ENCODE data around the gene RARA. TPM values are rescaled to one million over a fixed set of nuclear protein-coding genes. Genes with fewer than 3 reads are reported as not detected.

The RARA gene
- total RNA-seq, 6 experiments from 2014 or later = 17.7 to 41.9 (median 22.9) TPM

DNA sequence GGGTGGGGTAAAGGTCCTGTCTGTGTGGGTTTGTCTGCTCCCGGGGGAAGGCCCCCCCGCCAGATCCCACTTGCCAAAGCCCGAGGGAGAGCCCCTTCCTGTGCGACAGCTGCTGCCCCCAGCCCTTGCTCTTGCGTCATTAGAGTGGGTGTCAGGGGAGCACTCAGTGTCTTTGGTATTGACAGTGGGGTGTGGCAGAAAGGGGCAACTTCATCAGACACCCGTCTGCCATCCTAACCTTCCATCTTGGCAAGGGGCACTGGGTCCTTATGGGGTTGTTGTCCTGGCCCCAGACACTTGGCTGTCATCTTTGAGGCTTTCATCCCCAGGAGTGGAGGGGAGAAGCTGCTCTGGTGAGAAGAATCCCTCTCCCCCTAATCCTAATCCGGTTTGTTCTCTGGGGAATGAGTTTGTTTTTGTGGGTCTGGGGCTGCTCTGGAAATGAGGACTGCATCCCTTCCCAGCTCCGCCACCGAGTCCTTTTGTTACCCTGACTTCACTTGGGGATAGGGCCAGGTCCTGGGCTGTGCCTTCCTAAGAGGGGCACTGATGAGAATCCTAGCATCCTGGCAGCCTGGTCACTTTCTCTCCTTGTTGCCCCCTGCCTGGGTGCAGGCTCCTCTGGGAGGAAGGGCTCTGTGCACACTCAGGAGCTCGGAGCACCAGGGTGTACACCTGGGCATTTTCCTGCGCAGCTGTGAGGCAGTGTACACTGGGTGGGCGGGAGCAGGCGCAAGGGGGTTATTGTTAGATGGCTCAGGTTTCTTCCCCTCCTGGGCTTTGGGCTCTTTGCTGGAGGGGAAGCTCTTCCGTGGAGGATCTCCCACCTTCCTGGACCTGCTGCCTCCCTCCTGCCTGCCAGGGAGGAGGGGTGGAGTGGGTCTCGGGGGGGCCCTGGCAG lies 34.5 kb downstream of the RARA start:
- H3K36me3 ChIP-seq = no peaks in the 10 kb centered on the region
- intact Hi-C loops (cut with DNase I) = no loop called here
- WGBS (ENCODE audit: insufficient coverage, low coverage, low lambda C conversion rate, missing lambda C conversion rate) = 6% methylated on average over 8 of the region's 15 CpGs
- DNase-seq = no peak
- no peak for ATAC-seq
- peak overlapping the region; percentile 85 to 95 (median 92) for H3K4me3 ChIP-seq
- peak overlapping the region; percentile 83 to 97 (median 92) for H3K27ac ChIP-seq
- H3K4me1 ChIP-seq = peaks cover 0 to 68% (median 30%) of the 10 kb centered on the region in 4 donors
- H3K9me3 ChIP-seq = no peaks in the 10 kb centered on the region
- TF ChIP-seq, protein P1, sequence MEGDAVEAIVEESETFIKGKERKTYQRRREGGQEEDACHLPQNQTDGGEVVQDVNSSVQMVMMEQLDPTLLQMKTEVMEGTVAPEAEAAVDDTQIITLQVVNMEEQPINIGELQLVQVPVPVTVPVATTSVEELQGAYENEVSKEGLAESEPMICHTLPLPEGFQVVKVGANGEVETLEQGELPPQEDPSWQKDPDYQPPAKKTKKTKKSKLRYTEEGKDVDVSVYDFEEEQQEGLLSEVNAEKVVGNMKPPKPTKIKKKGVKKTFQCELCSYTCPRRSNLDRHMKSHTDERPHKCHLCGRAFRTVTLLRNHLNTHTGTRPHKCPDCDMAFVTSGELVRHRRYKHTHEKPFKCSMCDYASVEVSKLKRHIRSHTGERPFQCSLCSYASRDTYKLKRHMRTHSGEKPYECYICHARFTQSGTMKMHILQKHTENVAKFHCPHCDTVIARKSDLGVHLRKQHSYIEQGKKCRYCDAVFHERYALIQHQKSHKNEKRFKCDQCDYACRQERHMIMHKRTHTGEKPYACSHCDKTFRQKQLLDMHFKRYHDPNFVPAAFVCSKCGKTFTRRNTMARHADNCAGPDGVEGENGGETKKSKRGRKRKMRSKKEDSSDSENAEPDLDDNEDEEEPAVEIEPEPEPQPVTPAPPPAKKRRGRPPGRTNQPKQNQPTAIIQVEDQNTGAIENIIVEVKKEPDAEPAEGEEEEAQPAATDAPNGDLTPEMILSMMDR (IDR thresholded peaks at IDR 0.05) = no peak
- no peak for TF ChIP-seq POLR2A (IDR thresholded peaks at IDR 0.05)
- H3K27me3 ChIP-seq = no peaks in the 10 kb centered on the region

DNA sequence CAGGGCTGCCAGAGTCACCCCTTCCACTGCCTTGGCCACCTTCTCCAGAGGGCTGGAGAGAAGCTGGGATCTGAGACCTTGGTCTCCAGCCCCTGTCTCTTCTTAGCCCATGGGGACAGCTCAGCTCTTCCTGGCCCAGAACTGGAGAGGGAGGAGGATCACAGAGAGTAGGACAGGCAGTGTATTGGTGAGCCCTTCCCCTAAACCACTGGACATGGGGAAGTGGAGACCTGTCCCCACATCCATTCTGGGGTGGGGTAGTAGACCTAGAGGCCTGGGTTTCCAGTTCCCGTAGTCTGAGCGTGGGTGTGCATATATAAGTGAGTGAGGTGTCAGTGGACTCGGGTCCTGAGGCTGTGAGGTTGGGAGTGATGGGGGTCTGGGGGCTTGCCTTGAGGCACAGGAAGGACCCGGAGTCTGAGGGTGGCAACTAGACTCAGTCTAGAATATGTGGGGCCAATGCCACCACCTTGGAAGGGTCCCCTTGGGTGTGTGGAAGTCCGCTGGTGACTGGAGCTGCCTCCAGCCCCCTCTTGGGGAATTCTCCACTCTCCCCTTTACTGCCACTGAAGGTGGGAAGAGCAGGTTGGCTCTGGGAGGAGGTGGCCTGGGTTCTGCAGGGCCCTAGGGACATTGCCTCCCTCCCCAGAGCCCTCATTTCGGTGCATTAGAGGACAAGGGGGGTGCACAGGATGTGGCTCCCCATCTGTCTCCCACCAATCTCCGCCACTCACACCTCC lies 35.6 kb downstream of the RARA start:
- peaks cover 0 to 7% (median 3%) of the 10 kb centered on the region in 4 donors for H3K36me3 ChIP-seq
- WGBS (ENCODE audit: insufficient coverage, low coverage, low lambda C conversion rate, missing lambda C conversion rate) = 18% methylated on average over 6 of the region's 7 CpGs
- DNase-seq = peak in 1 of 3 donors; percentile 22

DNA sequence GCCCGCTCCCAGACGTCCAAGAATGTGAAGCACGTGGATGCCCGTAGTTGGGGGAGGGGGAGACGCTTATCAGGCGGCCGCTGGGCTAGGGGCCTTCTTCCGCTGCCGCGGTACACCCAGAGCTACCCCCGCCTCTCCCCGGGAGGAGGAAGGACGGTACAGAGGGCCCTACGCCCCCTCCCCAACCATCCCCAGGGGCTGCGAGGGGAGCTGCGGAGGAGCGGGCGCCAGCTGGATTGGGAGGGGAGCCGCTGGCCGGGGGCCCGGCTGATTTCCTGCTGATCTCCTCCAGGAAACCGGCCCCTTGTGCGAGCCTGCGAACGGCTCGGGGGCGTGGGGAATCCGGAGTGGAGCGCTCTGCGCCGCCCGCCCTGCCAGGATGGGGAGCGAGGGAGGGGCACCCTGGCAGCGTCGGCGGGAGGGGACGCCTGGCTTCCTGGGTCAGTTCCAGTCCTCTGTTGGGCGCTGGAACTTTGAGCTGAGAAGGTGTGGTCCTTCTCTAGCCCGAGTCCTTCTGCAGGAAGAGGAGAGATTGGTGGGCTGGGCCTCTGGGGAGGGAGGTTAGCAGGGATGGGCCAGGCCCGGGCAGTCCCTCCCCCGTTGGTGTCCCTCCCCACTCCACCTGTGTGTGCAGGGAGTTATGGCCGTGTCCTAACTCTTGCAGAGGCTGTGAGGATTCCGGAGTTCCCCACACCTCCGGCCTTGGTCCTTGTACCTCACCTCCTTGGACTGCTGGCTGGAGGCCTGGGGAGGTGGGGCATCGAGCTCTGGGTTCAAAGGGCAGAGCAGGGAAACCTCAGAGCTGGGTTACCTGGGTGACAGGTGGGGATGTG lies 36.4 kb downstream of the RARA start:
- no peaks in the 10 kb centered on the region for H3K9me3 ChIP-seq
- peaks cover 4 to 75% (median 35%) of the 10 kb centered on the region in 4 donors for H3K4me1 ChIP-seq
- peak; percentile 82 to 92 (median 90) for DNase-seq
- H3K27me3 ChIP-seq = no peaks in the 10 kb centered on the region
- TF ChIP-seq POLR2A (IDR thresholded peaks at IDR 0.05) = peak; percentile 40
- TF ChIP-seq, protein P1 (IDR thresholded peaks at IDR 0.05) = no peak
- 0% methylated on average over 8 of the region's 45 CpGs for WGBS (ENCODE audit: insufficient coverage, low coverage, low lambda C conversion rate, missing lambda C conversion rate)
- peaks cover 0 to 12% (median 3%) of the 10 kb centered on the region in 4 donors for H3K36me3 ChIP-seq
- peak overlapping the region; percentile 85 to 95 (median 92) for H3K4me3 ChIP-seq
- peak; percentile 34 to 59 (median 50) for ATAC-seq
- H3K27ac ChIP-seq = peak overlapping the region; percentile 64 to 97 (median 92)
- intact Hi-C loops (cut with DNase I) = no loop called here

More for the DNA sequence above, 35.6 kb downstream of the RARA start:
- Histone ChIP-seq H3K9me3 (no peaks in the 10 kb centered on the region), H3K27ac (peak overlapping the region; percentile 83 to 97 (median 92)), H3K4me1 (peaks cover 4 to 71% (median 34%) of the 10 kb centered on the region in 4 donors), H3K27me3 (no peaks in the 10 kb centered on the region), H3K4me3 (peak overlapping the region; percentile 85 to 95 (median 92))
- intact Hi-C loops (cut with DNase I) = no loop called here
- TF ChIP-seq, protein P1 (IDR thresholded peaks at IDR 0.05) = no peak
- TF ChIP-seq POLR2A (IDR thresholded peaks at IDR 0.05) = no peak
- ATAC-seq = no peak

Measured in right lobe of liver (tissue), 6 donors.